Activated CD4-positive, alpha-beta T cell treated with anti-CD3 and anti-CD28 coated beads, Interleukin-10, Interleukin-2, amounts not matched to agents 100 ng/mL and 50 ng/mL, durations not matched to agents 16 hours and 8 hours (primary cell): ENCODE data around the gene IER5.
"Not testable (repeated sequence)": the region's sequence is repeated elsewhere in the genome, so short reads cannot be mapped to it uniquely, and the experiment has no call there.

Experiments used
- DNase-seq: peaks from one replicate; pipeline ENCODE4 v3.0.0-alpha.2; 2020

IER5 gene

GRCh38 chr1:181088079-181089016 is at the start of gene IER5:
TSS of gene IER5 (plus strand) at chr1:181088700. CDS start at chr1:181088903, 203 bp downstream.
- peak; percentile 98 for DNase-seq

- no peak for DNase-seq
Observed at GRCh38 chr1:181040284-181040865, 48.1 kb upstream of the IER5 start.

- DNase-seq = peak; percentile 20
Observed at GRCh38 chr1:181043025-181043888, 45.2 kb upstream of the IER5 start.

- peak; percentile 77 for DNase-seq
Observed at GRCh38 chr1:181044449-181044966, 44.0 kb upstream of the IER5 start.

GRCh38 chr1:181045946-181046345 is 42.6 kb upstream of the IER5 start:
- not testable (repeated sequence) for DNase-seq

GRCh38 chr1:181049378-181049777 is 39.1 kb upstream of the IER5 start:
- DNase-seq = no peak

- no peak for DNase-seq
Observed at GRCh38 chr1:181050922-181051321, 37.6 kb upstream of the IER5 start.

- DNase-seq = no peak
Observed at GRCh38 chr1:181056560-181056959, 31.9 kb upstream of the IER5 start.

- DNase-seq = no peak
Observed at GRCh38 chr1:181057079-181057478, 31.4 kb upstream of the IER5 start.

- DNase-seq = no peak
Observed at GRCh38 chr1:181059435-181059834, 29.1 kb upstream of the IER5 start.

GRCh38 chr1:181060066-181060465 is 28.4 kb upstream of the IER5 start:
- DNase-seq = no peak

- DNase-seq = not testable (repeated sequence)
Observed at GRCh38 chr1:181060947-181061346, 27.6 kb upstream of the IER5 start.

- no peak for DNase-seq
Observed at GRCh38 chr1:181061487-181061886, 27.0 kb upstream of the IER5 start.

GRCh38 chr1:181061891-181062835 is 26.3 kb upstream of the IER5 start:
- DNase-seq = peak; percentile 27

GRCh38 chr1:181062836-181063428 is 25.6 kb upstream of the IER5 start:
- peak; percentile 78 for DNase-seq

- DNase-seq = no peak
Observed at GRCh38 chr1:181064011-181064623, 24.4 kb upstream of the IER5 start.

- DNase-seq = no peak
Observed at GRCh38 chr1:181064702-181065101, 23.8 kb upstream of the IER5 start.

- DNase-seq = no peak
Observed at GRCh38 chr1:181073638-181074037, 14.9 kb upstream of the IER5 start.

- no peak for DNase-seq
Observed at GRCh38 chr1:181075766-181076350, 12.6 kb upstream of the IER5 start.

- no peak for DNase-seq
Observed at GRCh38 chr1:181076852-181077251, 11.6 kb upstream of the IER5 start.
